HepG2 (cell line): ENCODE data around the gene ANKRD40. TPM values are rescaled to one million over a fixed set of nuclear protein-coding genes. Genes with fewer than 3 reads are reported as not detected.

Source experiments
- BATF2 ChIP-seq: sonication (generic); formaldehyde crosslinking; IDR thresholded peaks from 2 replicates; pipeline ENCODE4 v1.8.0; 2022; ENCODE audit warnings: mild to moderate bottlenecking, missing genetic modification reagents, moderate library complexity
- BHLHE40 ChIP-seq: IDR thresholded peaks from 2 replicates; pipeline ENCODE4 v1.6.1; 2011; ENCODE audit warnings: low read length, improper control_type of control experiment
- E2F2 ChIP-seq: sonication (generic); formaldehyde crosslinking; IDR thresholded peaks from 2 replicates; pipeline ENCODE4 v1.4.0; 2020; ENCODE audit warnings: missing genetic modification reagents, borderline replicate concordance
- FOSL1 ChIP-seq: sonication (generic); formaldehyde crosslinking; IDR thresholded peaks from 2 replicates; pipeline ENCODE4 v1.9.0; 2021; ENCODE audit warnings: missing genetic modification reagents, borderline replicate concordance
- KLF15 ChIP-seq: sonication (generic); formaldehyde crosslinking; IDR thresholded peaks from 2 replicates; pipeline ENCODE4 v1.8.1; 2023; ENCODE audit warnings: borderline replicate concordance, mild to moderate bottlenecking, inconsistent platforms, missing genetic modification reagents, mixed read lengths
- MEF2D ChIP-seq: sonication (generic); formaldehyde crosslinking; IDR thresholded peaks from 2 replicates; pipeline ENCODE4 v1.5.1; 2020; ENCODE audit warnings: mild to moderate bottlenecking, missing genetic modification reagents
- NCOA5 ChIP-seq: sonication (generic); formaldehyde crosslinking; IDR thresholded peaks from 2 replicates; pipeline ENCODE4 v1.4.0; 2020; ENCODE audit warnings: missing genetic modification reagents
- PRPF4 ChIP-seq: fragments of 200-400 bp; formaldehyde crosslinking; IDR thresholded peaks from 2 replicates; pipeline ENCODE4 v1.6.1; 2016; ENCODE audit warnings: low read length, low read depth; ENCODE audit not compliant: poor library complexity, severe bottlenecking
- RARA ChIP-seq: IDR thresholded peaks from 2 replicates; pipeline ENCODE4 v1.6.1; 2016; ENCODE audit warnings: missing genetic modification reagents, missing compliant biosample characterization
- RCOR2 ChIP-seq: IDR thresholded peaks from 2 replicates; pipeline ENCODE4 v1.6.1; 2016; ENCODE audit warnings: missing biosample characterization, missing genetic modification reagents
- TEAD3 ChIP-seq: optimal IDR thresholded peaks from 2 replicates; pipeline ENCODE3; 2016; ENCODE audit warnings: borderline replicate concordance
- YY1 ChIP-seq: IDR thresholded peaks from 2 replicates; pipeline ENCODE4 v1.6.1; 2011; ENCODE audit warnings: low read length, low read depth, moderate library complexity, mild to moderate bottlenecking; ENCODE audit not compliant: insufficient read depth, insufficient replicate concordance
- ZBTB26 ChIP-seq: IDR thresholded peaks from 2 replicates; pipeline ENCODE4 v1.6.1; 2016; ENCODE audit warnings: missing compliant biosample characterization, missing genetic modification reagents, borderline replicate concordance
- ZNF256 ChIP-seq: sonication (generic); formaldehyde crosslinking; conservative IDR thresholded peaks from 2 replicates; pipeline ENCODE4 v1.4.0; 2020; ENCODE audit warnings: missing genetic modification reagents
- ZNF670 ChIP-seq: sonication (generic); formaldehyde crosslinking; IDR thresholded peaks from 2 replicates; pipeline ENCODE4 v1.8.0; 2022; ENCODE audit warnings: mild to moderate bottlenecking, missing genetic modification reagents, borderline replicate concordance
- ZNF891 ChIP-seq: sonication (generic); formaldehyde crosslinking; IDR thresholded peaks from 2 replicates; pipeline ENCODE4 v1.5.0; 2020; ENCODE audit warnings: mild to moderate bottlenecking, missing genetic modification reagents
- polyA plus RNA-seq, 8 experiments: library from polyadenylated mRNA; depleted of rRNA in 3 of 8; stranded (reverse) in 7 of 8; unstranded in 1 of 8; fragments of >200 nt; fragmentation: Illumina TruSeq in 4 of 8; extraction: Trizol in 4 of 8; gene quantifications; 2 replicates each; pipeline versions ENCODE4 v1.2.1 to v1.2.3, GENCODE V29; 2011 to 2016; ENCODE audit warnings: low read depth in 4 of 8, missing spikeins in 1 of 8, mixed read lengths in 1 of 8; ENCODE audit not compliant: insufficient read depth in 1 of 8
- total RNA-seq, 5 experiments: library from RNA; depleted of rRNA; stranded (reverse); fragments of >200 nt; fragmentation: Illumina TruSeq; extraction: Trizol; gene quantifications; 2 replicates each; pipeline ENCODE4 v1.2.3, GENCODE V29; 2016; ENCODE audit warnings: low read depth in 1 of 5
- TF ChIP-seq, protein P1 (sequence below): sonication (generic); formaldehyde crosslinking; IDR thresholded peaks from 2 replicates; pipeline ENCODE4 v1.4.0; 2020; ENCODE audit warnings: mild to moderate bottlenecking, missing genetic modification reagents
- TF ChIP-seq, protein P2 (sequence below): sonication (generic); formaldehyde crosslinking; IDR thresholded peaks from 2 replicates; pipeline ENCODE4 v1.5.0; 2020; ENCODE audit warnings: missing genetic modification reagents
- TF ChIP-seq, protein P3 (sequence below): sonication (generic); formaldehyde crosslinking; IDR thresholded peaks from 2 replicates; pipeline ENCODE4 v1.4.0; 2020; ENCODE audit warnings: missing genetic modification reagents, borderline replicate concordance

The ANKRD40 gene
- total and polyA plus RNA-seq, 2 of the 13 experiments (the other 11 are each of a cell fraction or from before 2014, with no cell fraction given): 35.0 to 46.4 TPM

DNA sequence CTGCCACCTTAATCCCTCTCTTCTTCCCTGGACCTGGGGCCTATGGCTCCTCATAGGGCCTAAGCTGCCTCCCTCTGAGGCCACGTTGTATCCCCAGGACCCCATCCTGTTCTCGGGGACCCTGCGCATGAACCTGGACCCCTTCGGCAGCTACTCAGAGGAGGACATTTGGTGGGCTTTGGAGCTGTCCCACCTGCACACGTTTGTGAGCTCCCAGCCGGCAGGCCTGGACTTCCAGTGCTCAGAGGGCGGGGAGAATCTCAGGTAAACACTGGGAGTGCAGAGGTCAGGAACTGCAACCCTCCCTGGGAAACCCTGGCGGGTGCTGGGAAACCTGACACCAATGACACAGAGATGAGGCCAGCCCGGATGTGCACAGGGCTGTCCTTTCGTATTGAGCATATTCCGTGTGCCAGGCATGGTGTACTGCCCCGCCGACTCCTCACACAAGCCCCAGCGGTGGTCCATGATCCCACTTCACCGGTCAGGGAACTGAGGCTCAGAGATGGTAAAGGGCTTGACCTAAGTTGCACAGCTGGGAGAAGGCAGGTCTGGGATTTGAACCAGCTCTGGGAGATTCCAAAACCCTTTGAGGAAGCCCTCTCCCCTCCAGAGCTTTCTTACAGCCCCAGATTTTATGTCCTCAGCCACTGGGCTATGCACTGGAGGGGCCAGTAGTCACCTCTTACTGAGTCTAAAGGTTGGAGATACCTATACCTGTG, 22.9 kb downstream of the ANKRD40 start (continued):
- TF ChIP-seq, protein P1, sequence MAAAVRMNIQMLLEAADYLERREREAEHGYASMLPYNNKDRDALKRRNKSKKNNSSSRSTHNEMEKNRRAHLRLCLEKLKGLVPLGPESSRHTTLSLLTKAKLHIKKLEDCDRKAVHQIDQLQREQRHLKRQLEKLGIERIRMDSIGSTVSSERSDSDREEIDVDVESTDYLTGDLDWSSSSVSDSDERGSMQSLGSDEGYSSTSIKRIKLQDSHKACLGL: no peak
- peak; percentile 39; the same call in 1 of the 2 replicates for TF ChIP-seq BATF2
- peak; percentile 92 for TF ChIP-seq TEAD3 (CRISPR knock-in tag)
- TF ChIP-seq YY1: peak; percentile 80
- peak; percentile 92 for TF ChIP-seq ZBTB26 (CRISPR knock-in tag)
- TF ChIP-seq NCOA5 (CRISPR knock-in tag): no peak
- TF ChIP-seq, protein P2, sequence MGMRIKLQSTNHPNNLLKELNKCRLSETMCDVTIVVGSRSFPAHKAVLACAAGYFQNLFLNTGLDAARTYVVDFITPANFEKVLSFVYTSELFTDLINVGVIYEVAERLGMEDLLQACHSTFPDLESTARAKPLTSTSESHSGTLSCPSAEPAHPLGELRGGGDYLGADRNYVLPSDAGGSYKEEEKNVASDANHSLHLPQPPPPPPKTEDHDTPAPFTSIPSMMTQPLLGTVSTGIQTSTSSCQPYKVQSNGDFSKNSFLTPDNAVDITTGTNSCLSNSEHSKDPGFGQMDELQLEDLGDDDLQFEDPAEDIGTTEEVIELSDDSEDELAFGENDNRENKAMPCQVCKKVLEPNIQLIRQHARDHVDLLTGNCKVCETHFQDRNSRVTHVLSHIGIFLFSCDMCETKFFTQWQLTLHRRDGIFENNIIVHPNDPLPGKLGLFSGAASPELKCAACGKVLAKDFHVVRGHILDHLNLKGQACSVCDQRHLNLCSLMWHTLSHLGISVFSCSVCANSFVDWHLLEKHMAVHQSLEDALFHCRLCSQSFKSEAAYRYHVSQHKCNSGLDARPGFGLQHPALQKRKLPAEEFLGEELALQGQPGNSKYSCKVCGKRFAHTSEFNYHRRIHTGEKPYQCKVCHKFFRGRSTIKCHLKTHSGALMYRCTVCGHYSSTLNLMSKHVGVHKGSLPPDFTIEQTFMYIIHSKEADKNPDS: 0 out of 2 replicates have a peak, but pooled peaks have one; percentile 78
- peak; percentile 94 for TF ChIP-seq RCOR2 (CRISPR knock-in tag)
- 0 out of 2 replicates have a peak, but pooled peaks have one; percentile 21 for TF ChIP-seq ZNF891 (CRISPR knock-in tag)
- peak; percentile 93 for TF ChIP-seq MEF2D (CRISPR knock-in tag)
- TF ChIP-seq PRPF4: no peak
- TF ChIP-seq, protein P3, sequence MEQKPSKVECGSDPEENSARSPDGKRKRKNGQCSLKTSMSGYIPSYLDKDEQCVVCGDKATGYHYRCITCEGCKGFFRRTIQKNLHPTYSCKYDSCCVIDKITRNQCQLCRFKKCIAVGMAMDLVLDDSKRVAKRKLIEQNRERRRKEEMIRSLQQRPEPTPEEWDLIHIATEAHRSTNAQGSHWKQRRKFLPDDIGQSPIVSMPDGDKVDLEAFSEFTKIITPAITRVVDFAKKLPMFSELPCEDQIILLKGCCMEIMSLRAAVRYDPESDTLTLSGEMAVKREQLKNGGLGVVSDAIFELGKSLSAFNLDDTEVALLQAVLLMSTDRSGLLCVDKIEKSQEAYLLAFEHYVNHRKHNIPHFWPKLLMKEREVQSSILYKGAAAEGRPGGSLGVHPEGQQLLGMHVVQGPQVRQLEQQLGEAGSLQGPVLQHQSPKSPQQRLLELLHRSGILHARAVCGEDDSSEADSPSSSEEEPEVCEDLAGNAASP (CRISPR knock-in tag): peak; percentile 96
- TF ChIP-seq KLF15: no peak
- TF ChIP-seq ZNF670 (CRISPR knock-in tag): peak; percentile 90; the same call in 1 of the 2 replicates
- TF ChIP-seq BHLHE40: peak; percentile 69; the same call in 1 of the 2 replicates
- no peak for TF ChIP-seq E2F2 (CRISPR knock-in tag)
- peak; percentile 95 for TF ChIP-seq RARA (CRISPR knock-in tag)
- TF ChIP-seq ZNF256: peak; percentile 35; the same call in 1 of the 2 replicates
- peak; percentile 60; the same call in 1 of the 2 replicates for TF ChIP-seq FOSL1 (CRISPR knock-in tag)
